DMS 273 treated with DMSO at 0.1 percent for 48 hours (cell line): ENCODE data around the gene RBM38.

Experiments
- DNase-seq: peaks from one replicate; lab custom pipeline; 2025; lab: John Stamatoyannopoulos, UW

The RBM38 gene

DNA sequence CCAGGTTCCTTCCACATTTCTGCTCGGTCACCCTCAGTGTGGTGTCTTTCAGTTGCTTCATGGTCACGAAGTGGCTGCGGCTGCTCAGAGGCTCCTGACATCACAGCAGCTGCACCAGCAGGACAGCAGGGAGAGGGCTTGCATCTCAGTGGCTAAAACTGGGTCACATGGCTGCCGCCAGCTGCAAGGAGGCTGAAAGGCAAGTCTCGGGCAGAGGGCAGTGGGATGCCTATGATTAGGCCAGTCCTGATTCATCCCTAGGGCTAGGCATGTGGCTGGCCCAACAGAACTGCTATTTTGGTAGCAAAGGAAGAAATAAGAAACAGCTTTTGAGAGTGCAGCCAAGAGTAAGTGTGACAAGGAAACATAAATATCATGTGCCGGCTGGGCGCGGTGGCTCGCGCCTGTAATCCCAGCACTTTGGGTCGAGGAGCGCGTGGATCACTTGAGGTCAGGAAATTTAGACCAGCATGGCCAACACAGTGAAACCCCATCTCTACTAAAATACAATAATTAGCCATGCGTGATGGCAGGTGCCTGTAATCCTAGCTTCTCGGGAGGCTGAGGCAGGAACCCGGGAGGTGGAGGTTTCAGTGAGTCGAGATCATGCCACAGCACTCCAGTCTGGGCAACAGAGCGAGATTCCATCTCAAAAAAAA lies 46.6 kb downstream of the RBM38 start:
- no peak for DNase-seq

DNA sequence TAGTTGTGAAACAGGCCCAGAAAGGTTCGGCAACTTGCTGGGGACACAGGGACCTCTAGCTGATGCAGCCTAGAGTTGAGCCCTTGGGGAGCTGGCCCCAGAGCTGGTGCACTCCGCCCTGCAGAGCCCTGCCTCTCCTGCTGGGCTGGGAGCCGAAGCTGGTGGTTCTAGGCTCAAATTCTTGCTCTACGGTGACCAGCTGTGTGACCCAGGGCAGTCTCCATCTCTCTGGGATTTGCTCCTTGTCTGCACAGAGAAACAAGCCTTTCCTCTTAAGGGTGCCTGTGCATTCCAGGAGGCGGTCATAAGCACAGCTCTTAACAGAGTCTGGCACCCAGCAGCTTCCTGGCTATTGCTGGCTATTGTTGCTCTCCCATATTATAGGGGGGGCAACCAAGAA lies 47.4 kb downstream of the RBM38 start:
- no peak for DNase-seq

DNA sequence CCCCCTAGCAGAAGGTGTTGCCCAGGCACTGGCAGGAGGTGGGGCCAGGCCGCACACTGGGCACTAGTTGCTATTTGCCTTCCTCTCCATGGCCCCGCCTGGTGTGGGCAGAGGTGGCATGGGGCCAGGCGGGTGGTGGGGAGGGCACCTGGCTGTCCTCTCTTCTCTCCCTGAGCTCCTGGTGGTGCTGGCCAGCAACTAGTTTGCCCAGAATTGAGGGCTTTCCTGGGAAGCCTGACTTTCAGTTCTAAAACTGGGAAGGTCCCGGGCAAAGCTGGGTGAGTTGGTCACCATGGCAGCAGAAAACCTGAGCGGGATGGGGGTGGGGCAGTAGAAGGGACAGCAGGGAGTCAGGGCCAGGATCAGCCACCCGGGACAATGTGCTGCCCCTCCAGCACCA lies 48.2 kb downstream of the RBM38 start:
- DNase-seq, result peak; percentile 38

GRCh38 chr20:57439993-57440392 lies 48.8 kb downstream of the RBM38 start:
- no peak for DNase-seq

DNA sequence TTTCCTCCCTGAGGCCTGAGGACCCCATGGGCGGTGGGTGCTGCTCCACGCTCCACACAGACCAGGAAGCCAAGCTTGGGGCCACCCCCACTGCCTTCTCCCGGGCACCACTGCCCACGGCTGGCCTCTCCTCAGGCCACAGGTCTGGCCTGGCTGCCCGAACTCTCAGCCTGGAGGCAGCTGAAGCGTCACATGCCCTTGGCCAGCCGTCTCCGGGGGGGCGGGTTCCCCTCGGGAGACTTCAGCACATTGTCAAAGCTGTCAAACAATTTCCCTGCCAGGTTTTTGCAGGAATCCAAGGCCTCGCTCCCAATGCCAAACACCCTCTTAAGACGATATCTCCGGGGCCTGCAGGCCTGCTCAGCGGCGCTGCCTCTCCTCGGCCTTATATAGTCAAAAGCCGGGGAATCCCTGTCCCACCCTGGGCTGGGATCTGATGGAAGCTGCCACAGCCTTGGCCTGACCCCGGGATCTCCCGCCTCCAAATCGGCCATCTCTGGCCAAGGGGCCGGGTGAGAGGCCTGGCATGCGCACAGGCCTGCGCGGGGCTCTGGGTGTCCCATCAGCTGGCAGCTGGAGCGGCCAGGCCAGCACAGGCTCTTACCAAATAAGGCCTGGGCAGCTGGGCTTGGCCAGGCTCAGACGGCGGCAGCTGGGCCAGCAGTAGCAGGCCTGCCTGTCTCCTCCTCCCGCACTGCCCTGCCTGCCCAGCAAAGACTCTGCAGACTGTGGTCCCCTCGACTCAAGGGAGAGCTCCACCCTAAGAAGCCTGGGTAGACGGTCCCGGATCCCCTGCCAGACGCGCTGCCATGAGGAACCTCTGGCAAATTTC lies 49.7 kb downstream of the RBM38 start:
- DNase-seq, result peak; percentile 90

GRCh38 chr20:57441510-57442154 lies 50.4 kb downstream of the RBM38 start:
- no peak for DNase-seq

- no peak for DNase-seq
Observed at GRCh38 chr20:57442158-57442887, 51.1 kb downstream of the RBM38 start.

GRCh38 chr20:57442888-57443239 lies 51.7 kb downstream of the RBM38 start:
- DNase-seq, result no peak

GRCh38 chr20:57443349-57444265 lies 52.4 kb downstream of the RBM38 start:
- DNase-seq, result no peak

DNA sequence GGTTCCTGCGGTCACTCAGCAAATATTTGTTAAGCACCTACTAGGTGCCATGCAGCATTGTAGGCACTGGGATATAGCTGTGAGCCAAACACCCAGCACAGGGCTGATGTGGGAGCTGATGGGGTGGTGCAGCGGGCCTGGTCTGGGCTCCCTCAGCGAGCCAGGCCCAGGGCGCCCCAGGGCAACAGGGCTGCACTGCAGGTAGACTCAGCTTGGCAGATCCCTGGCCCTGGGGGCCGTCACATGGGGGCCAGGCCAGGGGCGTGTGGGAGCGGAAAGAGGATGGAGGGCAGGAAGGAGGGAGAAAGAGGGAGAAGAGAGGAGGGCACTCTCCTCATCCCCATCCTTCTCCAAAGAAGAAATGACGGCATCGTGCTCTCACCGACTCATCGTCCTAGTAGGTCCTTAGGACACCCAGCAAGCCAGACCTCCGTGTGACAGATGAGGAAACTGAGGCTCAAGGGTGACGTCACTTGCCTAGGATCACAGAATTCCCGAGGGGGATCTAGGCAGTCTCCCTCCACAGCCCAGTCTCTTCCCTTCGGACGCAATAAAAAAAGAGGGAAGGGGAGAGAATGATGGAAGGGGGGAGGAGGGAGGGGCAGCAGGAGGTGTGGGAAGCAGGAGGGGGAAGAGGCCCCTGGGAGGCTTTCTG lies 53.3 kb downstream of the RBM38 start:
- DNase-seq, result no peak

- DNase-seq, result no peak
Observed at GRCh38 chr20:57445298-57445697, 54.1 kb downstream of the RBM38 start.

DNA sequence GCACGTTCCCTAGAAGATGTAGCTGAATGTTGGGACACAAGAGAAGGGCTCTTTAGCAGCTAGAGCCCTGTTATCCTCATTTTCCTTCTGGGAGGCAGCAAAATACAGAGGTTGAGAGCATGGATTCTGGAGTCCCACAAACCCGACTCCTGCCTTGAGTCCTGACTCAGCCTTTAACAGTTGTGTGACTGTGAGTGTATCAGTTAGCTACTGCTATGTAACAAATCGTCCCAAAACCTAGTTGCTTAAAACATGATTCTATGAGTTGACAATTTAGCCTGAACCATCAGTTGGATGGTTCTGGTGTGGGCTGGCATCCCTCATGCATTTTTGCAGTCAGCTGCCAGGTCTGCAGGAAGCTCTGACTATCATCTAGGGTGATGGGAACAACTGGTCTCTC lies 54.6 kb downstream of the RBM38 start:
- DNase-seq, result no peak

DNA sequence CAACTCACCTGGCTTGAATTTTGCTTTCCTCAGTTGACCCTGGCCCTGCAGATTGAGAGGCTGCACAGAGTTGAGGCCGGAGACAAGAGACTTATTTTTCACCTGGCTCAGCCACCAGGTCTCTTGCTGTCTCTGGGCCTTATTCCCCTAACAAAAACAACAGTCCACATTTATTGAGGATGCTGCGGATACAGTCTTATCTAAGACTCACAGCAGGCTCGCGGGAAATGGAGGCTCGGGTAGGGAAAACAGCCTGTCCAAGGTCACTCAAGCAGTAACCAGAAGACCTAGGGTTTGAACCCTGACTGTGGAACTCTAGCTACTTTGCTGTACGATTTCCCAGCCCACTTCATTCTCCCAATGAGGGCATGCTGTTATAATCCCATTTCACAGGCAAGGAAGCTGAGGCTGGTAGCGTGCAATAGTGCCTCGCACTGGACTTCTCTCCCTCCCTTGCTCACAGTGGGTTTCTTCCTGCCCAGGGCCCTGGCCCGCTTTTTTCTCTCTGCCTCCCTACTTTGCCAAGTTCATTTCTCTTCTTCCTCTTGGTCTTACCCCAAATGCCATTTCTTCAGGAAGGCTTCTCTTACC lies 57.7 kb downstream of the RBM38 start:
- no peak for DNase-seq

DNA sequence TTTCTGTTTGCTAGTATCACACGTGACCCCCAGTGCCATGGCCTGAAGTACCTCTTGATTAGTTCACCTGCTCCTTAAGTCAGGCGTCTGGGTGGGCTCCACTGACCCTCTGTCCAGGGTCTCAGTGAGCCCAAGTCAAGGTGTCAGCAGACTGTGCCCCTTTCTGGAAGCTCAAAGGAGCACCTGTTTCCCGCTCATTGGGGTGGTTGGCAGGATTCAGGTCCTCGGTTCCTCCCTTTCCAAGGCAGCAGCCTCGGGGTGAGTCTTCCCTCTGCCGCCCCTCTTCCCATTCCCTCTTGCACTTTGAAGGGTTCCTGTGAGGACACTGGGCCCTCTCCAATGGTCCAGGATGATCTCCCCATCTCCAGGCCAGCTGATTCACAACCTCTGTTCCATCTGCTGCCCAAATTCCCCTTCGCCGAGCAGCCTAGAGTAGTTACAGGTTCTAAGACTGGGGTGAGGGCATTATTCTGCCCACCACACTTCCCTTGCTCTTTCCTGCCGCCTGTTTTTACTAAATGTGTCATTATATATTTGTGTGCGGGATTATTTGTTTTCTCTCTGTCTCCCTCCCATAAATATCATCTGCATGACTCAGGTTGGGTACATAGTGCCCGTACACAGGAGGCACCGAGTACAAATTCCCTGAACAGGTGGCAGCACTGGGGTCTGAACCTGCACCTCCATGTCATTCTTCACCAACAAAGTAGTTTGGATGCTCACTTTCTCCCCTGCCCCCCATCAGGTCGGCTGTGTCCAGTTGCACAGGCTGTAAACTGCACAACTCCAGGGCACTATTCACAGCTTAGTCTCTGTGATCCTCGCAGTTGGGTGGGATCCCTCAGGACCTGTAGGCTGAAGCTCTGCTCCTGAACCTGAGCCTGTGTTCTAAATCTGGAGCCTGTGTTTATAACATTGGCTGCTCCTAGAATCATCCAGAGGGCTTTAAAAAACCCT lies 58.5 kb downstream of the RBM38 start:
- no peak for DNase-seq

- no peak for DNase-seq
Observed at GRCh38 chr20:57450419-57450818, 59.2 kb downstream of the RBM38 start.

- DNase-seq, result no peak
Observed at GRCh38 chr20:57450931-57451330, 59.7 kb downstream of the RBM38 start.

DNA sequence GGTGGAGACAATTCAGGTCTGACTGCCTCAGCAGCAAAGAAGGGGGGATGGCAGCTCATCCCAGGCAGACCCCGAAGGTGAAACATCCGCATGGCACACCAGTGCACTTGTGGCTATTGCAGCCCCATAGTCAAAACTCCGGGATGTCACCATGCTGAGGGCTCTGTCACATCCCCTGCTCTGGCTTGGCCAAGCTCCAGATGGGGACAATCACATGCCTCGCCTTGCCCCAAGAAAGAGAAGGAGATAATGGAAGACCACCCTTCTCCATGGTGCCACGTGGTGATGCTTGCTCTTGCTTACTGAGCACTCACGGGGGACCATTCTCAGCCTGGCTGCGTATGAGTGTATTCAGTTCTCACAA lies 60.2 kb downstream of the RBM38 start:
- DNase-seq, result no peak

DNA sequence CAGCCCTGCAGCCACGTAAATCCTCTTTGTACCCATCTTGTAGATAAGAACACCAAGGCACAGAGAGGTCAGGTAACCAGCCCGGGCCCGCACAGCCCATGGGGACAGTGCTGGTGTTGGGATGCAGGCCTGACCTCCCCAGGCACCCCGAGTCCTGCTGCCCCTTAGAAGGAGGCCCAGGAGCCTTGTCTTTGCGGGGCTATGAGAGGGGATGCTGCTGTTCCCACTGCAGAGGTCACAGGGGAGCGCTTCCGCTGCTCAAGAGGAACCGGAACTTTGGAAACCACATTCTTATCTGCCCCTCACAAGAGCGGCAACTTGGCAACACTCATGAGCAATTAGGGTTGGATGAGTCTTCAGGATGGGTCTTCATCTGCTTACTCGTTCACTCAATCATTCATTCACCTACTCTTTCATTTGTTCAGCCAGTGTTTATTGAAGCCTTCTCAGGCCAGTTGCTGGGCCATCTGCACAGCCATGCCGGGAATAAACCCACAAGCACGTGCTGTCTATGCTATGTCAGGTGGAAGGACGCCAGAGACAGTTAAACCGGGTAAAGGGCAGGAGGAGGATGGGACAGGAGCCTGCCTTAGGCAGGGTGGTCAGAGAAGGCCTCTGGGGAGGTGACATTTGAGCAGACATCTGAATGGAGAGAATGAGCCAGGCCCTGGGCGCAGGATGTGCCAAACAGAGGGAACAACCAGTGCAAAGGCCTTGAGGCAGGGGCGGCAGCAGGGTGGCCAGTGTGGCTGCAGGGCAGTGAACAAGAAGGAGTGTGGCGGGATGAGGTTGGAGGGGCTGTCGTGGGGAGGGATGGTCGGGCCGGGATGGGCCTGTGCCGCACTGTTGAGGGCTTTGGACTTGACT lies 60.8 kb downstream of the RBM38 start:
- DNase-seq, result no peak
